Keratinocyte (primary cell): ENCODE data around the gene PRAF2. TPM values are rescaled to one million over a fixed set of nuclear protein-coding genes. Genes with fewer than 3 reads are reported as not detected.

ENCODE experiments used
- DNase-seq: peaks from one replicate; pipeline ENCODE4 v3.0.0-alpha.2; 2011; ENCODE audit warnings: low read depth, missing footprints, low spot score
- FAIRE-seq: peaks from 2 replicates; lab custom pipeline; 2011; peaks lifted over from hg19 to GRCh38; lab: Jason Lieb, UNC
- H2AFZ ChIP-seq: 2 replicates; pipeline ENCODE4 v1.6.0; 2012; ENCODE audit warnings: low read length, control low read depth, inconsistent platforms; ENCODE audit not compliant: control insufficient read depth
- H3K27ac ChIP-seq: 2 replicates; pipeline ENCODE4 v1.5.1; 2011; ENCODE audit warnings: low read length; ENCODE audit not compliant: control insufficient read depth, insufficient read depth
- H3K27me3 ChIP-seq: 3 replicates; pipeline ENCODE4 v1.6.0; 2011; ENCODE audit warnings: low read length; ENCODE audit not compliant: control insufficient read depth, insufficient read depth; ENCODE audit errors: extremely low read depth
- H3K36me3 ChIP-seq, 2 experiments: 2 replicates in 1 of 2; 3 replicates in 1 of 2; pipeline ENCODE4 v1.5.1; 2011; ENCODE audit warnings: low read length in 2 of 2, mild to moderate bottlenecking in 1 of 2; ENCODE audit not compliant: control insufficient read depth in 2 of 2, insufficient read depth in 2 of 2; ENCODE audit errors: extremely low read depth in 1 of 2
- H3K4me1 ChIP-seq: 3 replicates; pipeline ENCODE4 v1.5.1; 2011; ENCODE audit warnings: low read length; ENCODE audit not compliant: control insufficient read depth, insufficient read depth; ENCODE audit errors: extremely low read depth
- H3K4me2 ChIP-seq: 3 replicates; pipeline ENCODE4 v1.6.0; 2011; ENCODE audit warnings: low read depth, low read length; ENCODE audit not compliant: control insufficient read depth, insufficient read depth; ENCODE audit errors: extremely low read depth
- H3K4me3 ChIP-seq, 3 experiments: fragments of 200-600 bp in 1 of 3; sonication (generic) in 1 of 3; 2 replicates in 2 of 3; 3 replicates in 1 of 3; pipeline ENCODE4 v1.5.1; 2011 to 2016; ENCODE audit warnings: low read length in 3 of 3, mild to moderate bottlenecking in 3 of 3, control low read depth in 2 of 3, inconsistent platforms in 1 of 3, low read depth in 1 of 3, mixed read lengths in 1 of 3, mixed run types in 1 of 3, moderate library complexity in 1 of 3; ENCODE audit not compliant: control insufficient read depth in 2 of 3, insufficient read depth in 2 of 3; ENCODE audit errors: extremely low read depth in 1 of 3
- H3K79me2 ChIP-seq: 2 replicates; pipeline ENCODE4 v1.6.0; 2012; ENCODE audit warnings: low read length; ENCODE audit not compliant: control insufficient read depth, insufficient read depth
- H3K9ac ChIP-seq: 3 replicates; pipeline ENCODE4 v1.6.0; 2011; ENCODE audit warnings: low read length; ENCODE audit not compliant: control insufficient read depth, insufficient read depth; ENCODE audit errors: extremely low read depth
- H3K9me1 ChIP-seq: 3 replicates; pipeline ENCODE4 v1.6.0; 2011; ENCODE audit warnings: low read length; ENCODE audit not compliant: control insufficient read depth, insufficient read depth; ENCODE audit errors: extremely low read depth
- H3K9me3 ChIP-seq: 2 replicates; pipeline ENCODE4 v1.5.1; 2012; ENCODE audit warnings: low read depth, low read length; ENCODE audit not compliant: control insufficient read depth
- H4K20me1 ChIP-seq: 3 replicates; pipeline ENCODE4 v1.6.0; 2011; ENCODE audit warnings: low read length; ENCODE audit not compliant: control insufficient read depth, insufficient read depth; ENCODE audit errors: extremely low read depth
- EZH2 ChIP-seq: IDR thresholded peaks from one replicate; pipeline ENCODE4 v1.6.1; 2012; ENCODE audit warnings: inconsistent platforms, mild to moderate bottlenecking, low read length, moderate library complexity
- dilution Hi-C: fragments of 300-500 bp; cut with MboI; formaldehyde crosslinking; loops from one replicate; pipeline ENCODE4 v1.7.0; 2020; ENCODE audit warnings: low sequenced_read_pairs; ENCODE audit not compliant: extremely low pct_ligation_motif_present
- polyA plus RNA-seq, 5 experiments: library from polyadenylated mRNA; depleted of rRNA in 3 of 5; stranded (reverse) in 3 of 5; stranded (forward) in 1 of 5; unstranded in 1 of 5; fragments of >200 nt; gene quantifications; 1 replicate in 1 of 5; 2 replicates in 3 of 5; 3 replicates in 1 of 5; pipeline versions ENCODE4 v1.2.1 to v1.2.3, GENCODE V29; 2011 to 2012; ENCODE audit warnings: missing spikeins in 2 of 5, low read depth in 1 of 5, low replicate concordance in 1 of 5
- TF ChIP-seq, protein P1 (sequence below), 3 experiments: IDR thresholded peaks in 1 of 3; conservative IDR thresholded peaks in 1 of 3; optimal IDR thresholded peaks in 1 of 3; 2 replicates in 2 of 3; 3 replicates in 1 of 3; pipeline versions ENCODE3 to v1.5.1; 2011; ENCODE audit warnings: low read length in 3 of 3, mild to moderate bottlenecking in 3 of 3, moderate library complexity in 2 of 3, control low read depth in 1 of 3, inconsistent platforms in 1 of 3; ENCODE audit not compliant: insufficient read depth in 2 of 3; ENCODE audit errors: extremely low read depth in 1 of 3

Gene PRAF2
- polyA plus RNA-seq, 1 donor (not counting 4 experiments of a cell fraction or from before 2014, with no cell fraction given): 6.9 TPM

DNA sequence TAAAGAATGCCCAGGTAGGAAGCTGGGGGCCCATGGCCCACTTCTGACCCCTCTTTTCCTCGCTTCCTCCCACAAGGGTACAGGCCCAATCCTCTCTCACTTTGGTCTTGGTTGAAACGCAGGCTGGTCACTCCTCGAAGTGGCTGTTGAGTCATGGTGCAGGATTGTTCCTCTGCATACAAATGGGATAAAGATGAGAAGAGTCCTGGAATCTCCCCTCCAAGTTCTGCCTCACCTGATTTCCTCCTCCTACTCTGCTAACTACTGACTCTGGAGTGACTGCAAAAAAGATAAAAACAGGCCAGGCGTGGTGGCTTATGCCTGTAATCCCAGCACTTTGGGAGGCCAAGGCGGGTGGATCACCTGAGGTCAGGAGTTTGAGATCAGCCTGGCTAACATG lies 4.1 kb upstream of the PRAF2 start:
- TF ChIP-seq EZH2: no peak
- TF ChIP-seq, protein P1, sequence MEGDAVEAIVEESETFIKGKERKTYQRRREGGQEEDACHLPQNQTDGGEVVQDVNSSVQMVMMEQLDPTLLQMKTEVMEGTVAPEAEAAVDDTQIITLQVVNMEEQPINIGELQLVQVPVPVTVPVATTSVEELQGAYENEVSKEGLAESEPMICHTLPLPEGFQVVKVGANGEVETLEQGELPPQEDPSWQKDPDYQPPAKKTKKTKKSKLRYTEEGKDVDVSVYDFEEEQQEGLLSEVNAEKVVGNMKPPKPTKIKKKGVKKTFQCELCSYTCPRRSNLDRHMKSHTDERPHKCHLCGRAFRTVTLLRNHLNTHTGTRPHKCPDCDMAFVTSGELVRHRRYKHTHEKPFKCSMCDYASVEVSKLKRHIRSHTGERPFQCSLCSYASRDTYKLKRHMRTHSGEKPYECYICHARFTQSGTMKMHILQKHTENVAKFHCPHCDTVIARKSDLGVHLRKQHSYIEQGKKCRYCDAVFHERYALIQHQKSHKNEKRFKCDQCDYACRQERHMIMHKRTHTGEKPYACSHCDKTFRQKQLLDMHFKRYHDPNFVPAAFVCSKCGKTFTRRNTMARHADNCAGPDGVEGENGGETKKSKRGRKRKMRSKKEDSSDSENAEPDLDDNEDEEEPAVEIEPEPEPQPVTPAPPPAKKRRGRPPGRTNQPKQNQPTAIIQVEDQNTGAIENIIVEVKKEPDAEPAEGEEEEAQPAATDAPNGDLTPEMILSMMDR (optimal IDR thresholded peaks at IDR 0.05 in 1 of 3, IDR thresholded peaks at IDR 0.05 in 1 of 3, conservative IDR thresholded peaks at IDR 0.05 in 1 of 3; ENCODE audit: extremely low read depth in 1 of 3, insufficient read depth in 2 of 3, low read length in 3 of 3): no peak
- no peak overlapping the region for H3K4me2 ChIP-seq
- no peaks in the 10 kb centered on the region for H4K20me1 ChIP-seq
- no peaks in the 10 kb centered on the region for H3K9me3 ChIP-seq
- H3K36me3 ChIP-seq: no peaks in the 10 kb centered on the region
- no peak overlapping the region for H3K9ac ChIP-seq
- DNase-seq (no peak), FAIRE-seq (no peak)
- H3K27me3 ChIP-seq: no peaks in the 10 kb centered on the region
- H3K4me1 ChIP-seq: peaks cover under 1% of the 10 kb centered on the region
- dilution Hi-C loops: no loop called here
- H3K27ac ChIP-seq: no peak overlapping the region
- H3K79me2 ChIP-seq: no peaks in the 10 kb centered on the region
- no peak overlapping the region for H2AFZ ChIP-seq
- H3K4me3 ChIP-seq: no peak overlapping the region
- no peaks in the 10 kb centered on the region for H3K9me1 ChIP-seq

DNA sequence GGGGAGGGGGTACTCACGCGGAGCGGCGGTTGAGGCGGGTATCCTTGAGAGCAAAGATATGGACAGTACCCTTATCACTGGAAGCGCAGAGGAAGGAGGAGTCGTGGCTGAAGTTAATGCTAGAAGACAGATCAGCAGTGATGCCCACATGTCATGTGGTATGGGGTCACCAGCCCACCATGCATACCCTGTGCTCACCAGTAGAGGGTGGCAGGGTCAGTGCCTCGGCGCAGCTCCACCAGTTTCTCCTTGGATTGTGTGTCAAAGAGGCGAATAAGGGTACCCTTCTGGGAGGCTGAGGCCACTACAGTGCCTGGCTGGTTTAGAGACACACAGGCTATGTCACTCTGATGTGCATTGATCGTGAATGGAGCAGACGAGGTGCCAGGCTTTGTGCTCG lies 1.5 kb upstream of the PRAF2 start:
- no peak overlapping the region for H3K4me2 ChIP-seq
- TF ChIP-seq, protein P1 (optimal IDR thresholded peaks at IDR 0.05 in 1 of 3, IDR thresholded peaks at IDR 0.05 in 1 of 3, conservative IDR thresholded peaks at IDR 0.05 in 1 of 3; ENCODE audit: extremely low read depth in 1 of 3, insufficient read depth in 2 of 3, low read length in 3 of 3): no peak
- no peaks in the 10 kb centered on the region for H3K27me3 ChIP-seq
- DNase-seq (no peak), FAIRE-seq (no peak)
- no peak overlapping the region for H3K9ac ChIP-seq
- peaks cover 2% of the 10 kb centered on the region for H3K4me1 ChIP-seq
- no peaks in the 10 kb centered on the region for H4K20me1 ChIP-seq
- H3K9me1 ChIP-seq: no peaks in the 10 kb centered on the region
- dilution Hi-C loops: no loop called here
- no peak overlapping the region for H3K4me3 ChIP-seq
- no peaks in the 10 kb centered on the region for H3K79me2 ChIP-seq
- no peak overlapping the region for H3K27ac ChIP-seq
- no peaks in the 10 kb centered on the region for H3K9me3 ChIP-seq
- no peak overlapping the region for H2AFZ ChIP-seq
- H3K36me3 ChIP-seq: no peaks in the 10 kb centered on the region
